Glomerular visceral epithelial cell (primary cell): Measurements from ENCODE around the gene PTH2R.
"Not testable (repeated sequence)": the region's sequence is repeated elsewhere in the genome, so short reads cannot be mapped to it uniquely, and the experiment has no call there.

Source experiments
- DNase-seq: peaks from one replicate; pipeline ENCODE4 v3.0.0-alpha.2; 2016; ENCODE audit errors: extremely low spot score

Gene PTH2R, protein sequence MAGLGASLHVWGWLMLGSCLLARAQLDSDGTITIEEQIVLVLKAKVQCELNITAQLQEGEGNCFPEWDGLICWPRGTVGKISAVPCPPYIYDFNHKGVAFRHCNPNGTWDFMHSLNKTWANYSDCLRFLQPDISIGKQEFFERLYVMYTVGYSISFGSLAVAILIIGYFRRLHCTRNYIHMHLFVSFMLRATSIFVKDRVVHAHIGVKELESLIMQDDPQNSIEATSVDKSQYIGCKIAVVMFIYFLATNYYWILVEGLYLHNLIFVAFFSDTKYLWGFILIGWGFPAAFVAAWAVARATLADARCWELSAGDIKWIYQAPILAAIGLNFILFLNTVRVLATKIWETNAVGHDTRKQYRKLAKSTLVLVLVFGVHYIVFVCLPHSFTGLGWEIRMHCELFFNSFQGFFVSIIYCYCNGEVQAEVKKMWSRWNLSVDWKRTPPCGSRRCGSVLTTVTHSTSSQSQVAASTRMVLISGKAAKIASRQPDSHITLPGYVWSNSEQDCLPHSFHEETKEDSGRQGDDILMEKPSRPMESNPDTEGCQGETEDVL

GRCh38 chr2:208406474-208407451 is at the start of gene PTH2R:
Gene PTH2R, plus strand, starts transcription at chr2:208406792. Its CDS starts 252 bp downstream, at chr2:208407044.
- DNase-seq = peak; percentile 6

GRCh38 chr2:208356846-208357574 is 49.6 kb upstream of the PTH2R start:
- DNase-seq = no peak

GRCh38 chr2:208358758-208359631 is 47.6 kb upstream of the PTH2R start:
- DNase-seq = no peak

DNA sequence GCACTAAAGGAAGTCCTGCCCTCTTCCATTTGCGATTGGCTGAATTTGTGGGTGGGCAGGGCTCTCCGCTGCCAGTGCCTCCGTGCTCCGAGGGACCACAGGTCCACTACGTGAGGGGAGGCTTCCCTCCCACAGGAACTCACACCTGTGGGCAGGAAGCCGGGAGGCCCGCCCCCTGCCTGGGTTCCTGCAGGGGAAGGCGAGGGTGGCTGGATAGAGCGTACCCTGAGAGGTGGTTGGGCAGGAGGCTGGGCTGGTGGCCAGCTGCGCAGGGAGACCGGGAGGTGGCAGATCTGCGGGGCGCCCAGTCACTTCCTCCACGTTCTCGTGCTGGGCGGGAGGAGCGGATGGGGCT is 47.0 kb upstream of the PTH2R start:
- DNase-seq = no peak

DNA sequence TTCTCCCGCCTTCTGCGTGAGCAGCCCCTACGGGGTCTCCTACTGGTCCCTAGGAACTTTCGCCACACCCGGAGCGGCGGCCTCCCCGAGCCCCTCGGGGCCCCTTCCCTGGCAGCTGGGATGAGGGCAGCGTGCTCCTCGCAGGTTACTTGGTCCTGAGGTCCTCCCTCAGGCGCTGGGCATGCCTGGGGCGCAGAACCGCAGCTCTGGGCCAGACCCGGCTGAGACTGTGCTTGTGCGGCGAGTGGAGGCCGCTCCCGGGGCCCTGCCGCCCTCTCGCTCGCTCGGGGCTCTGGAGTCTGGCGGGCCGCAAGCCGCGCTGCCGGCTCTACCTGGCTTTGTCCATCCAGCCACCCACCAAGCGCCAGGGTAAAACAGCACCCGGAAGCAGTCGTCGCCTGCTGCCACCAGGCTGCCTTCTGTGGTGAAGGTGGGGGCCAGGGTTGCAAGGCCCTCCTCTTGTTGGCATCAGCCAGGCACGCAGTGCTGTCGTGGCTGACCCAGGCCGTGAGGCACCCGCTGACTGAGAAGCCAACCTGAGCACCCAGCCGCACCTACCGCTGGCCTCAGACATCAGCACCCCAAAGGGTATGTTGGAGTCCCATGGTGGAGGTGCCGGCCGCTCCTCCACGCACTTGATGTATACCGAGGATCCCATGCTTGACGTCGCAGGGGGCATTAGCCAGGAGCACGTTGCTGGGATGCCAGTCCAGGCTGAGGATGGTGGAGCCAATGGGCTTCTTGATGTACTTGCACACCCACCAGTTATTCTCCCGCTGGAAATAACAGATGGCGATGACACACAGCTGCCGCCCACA is 46.1 kb upstream of the PTH2R start:
- DNase-seq = no peak

GRCh38 chr2:208361077-208361441 is 45.5 kb upstream of the PTH2R start:
- no peak for DNase-seq

DNA sequence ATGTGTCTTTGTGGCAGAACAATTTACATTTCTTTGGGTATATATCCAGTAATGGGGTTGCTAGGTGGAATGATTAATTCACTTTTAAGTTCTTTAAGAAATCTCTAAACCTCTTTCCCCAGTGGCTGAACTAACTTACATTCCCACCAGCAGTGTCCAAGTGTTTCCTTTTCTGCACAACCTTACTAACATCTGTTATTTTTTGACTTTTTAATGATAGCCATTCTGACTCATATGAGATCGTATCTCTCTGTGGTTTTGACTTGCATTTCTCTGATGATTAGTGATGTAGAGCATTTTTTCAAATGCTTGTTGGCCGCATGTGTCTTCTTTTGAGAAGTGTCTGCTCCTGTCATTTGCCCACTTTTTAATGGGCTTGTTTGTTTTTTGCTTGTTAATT is 43.1 kb upstream of the PTH2R start:
- peak; percentile 66 for DNase-seq

DNA sequence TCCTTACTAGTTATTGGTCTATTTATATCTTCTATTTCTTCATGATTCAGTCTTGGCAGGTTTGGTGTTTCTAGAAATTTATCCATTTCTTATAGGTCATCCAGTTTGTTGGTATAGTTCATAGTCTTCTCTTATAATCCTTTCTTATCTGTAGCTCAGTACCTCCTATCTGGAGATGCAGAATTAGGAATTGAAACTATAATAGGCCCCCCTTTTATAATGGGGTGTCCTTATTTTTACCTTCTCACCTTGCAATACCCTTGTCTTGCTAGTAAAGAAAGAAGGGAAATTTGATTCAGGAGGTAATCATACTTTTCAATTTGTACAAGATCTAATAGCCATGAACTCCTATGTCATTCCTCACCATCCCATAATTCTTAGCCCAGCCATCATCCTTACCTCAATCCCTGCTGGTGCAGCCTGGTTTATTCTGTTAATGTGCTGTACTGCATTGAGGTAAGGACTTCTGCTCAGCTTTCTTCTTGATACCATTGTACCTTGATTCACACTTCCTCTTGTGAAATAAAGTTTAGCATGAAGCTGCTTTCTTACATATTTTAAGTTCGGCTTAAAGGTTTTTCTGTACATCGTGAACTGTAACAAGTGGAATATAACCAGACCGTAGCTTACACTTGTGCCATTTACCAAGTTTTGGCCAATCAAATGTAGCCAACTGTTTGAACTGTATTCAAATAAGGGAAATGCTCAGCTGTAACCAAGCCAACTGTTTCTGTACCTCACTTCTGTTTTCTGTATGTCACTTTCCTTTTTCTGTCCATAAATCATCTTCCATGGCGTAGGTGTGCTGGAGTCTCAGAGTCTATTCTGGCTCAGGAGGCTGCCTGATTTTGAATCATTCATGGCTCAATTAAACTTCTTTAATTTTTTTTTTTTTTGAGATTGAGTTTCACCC is 40.1 kb upstream of the PTH2R start:
- no peak for DNase-seq

DNA sequence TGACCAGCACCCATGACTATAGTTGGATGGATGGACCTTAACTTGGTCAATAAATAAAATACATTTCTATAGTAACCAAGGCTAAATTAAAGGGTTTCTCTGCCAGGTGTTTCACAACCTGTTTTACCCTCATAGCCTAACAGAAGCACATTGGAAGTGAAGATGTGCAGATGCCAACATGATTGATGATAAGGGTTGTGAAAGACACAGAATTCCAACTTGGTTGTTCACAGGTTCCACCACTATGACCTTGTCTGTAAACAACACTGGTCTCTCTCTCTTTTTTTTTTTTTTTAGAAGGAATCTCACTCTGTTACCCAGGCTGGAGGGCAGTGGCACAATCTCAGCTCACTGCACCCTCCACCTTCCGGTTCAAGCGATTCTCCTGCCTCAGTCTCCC is 37.5 kb upstream of the PTH2R start:
- DNase-seq = no peak

- DNase-seq = no peak
Measured at GRCh38 chr2:208370881-208371633, 35.5 kb upstream of the PTH2R start.

DNA sequence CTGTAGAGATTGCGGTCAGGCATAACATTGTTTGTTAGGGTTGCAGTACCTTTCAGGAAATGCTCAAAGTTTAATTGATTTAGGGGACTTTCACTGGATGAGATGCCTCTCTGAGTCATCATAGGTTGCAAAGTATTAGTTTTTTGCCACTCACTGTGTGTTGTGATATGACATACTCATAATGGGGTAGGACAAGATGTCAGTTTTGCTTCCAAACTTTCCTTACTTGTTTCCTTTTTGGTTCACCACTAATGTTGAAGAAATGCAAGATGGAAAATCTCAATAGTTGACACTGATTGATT is 35.0 kb upstream of the PTH2R start:
- DNase-seq = no peak

GRCh38 chr2:208373460-208374089 is 33.0 kb upstream of the PTH2R start:
- peak; percentile 58 for DNase-seq

DNA sequence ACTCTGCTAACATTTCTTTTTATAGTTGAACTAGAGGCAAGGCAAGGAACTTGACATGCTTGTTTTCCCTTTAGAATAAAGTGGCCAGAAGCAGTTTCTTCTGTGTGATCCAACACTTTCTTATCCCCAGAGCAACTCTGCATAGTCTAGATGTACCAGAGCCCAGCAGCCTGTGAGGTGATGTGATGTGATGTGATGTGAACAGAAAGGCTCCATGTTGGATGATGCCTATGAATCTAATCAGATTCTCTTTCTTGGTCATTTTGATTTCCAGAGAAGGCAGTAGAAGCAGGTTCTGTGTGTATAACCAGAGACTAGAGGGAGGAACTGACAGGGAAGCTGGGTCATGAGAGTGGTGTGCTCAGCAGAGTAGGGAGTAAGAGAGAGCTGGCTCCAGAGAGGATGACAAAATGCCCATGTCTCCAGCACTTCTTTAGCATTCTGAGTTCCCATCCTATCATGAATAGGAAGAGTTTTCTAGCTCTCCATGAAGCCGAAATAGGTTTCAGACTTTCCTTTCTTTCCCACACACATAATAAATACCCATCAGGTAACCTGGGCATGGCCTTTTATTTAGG is 31.0 kb upstream of the PTH2R start:
- DNase-seq = no peak

DNA sequence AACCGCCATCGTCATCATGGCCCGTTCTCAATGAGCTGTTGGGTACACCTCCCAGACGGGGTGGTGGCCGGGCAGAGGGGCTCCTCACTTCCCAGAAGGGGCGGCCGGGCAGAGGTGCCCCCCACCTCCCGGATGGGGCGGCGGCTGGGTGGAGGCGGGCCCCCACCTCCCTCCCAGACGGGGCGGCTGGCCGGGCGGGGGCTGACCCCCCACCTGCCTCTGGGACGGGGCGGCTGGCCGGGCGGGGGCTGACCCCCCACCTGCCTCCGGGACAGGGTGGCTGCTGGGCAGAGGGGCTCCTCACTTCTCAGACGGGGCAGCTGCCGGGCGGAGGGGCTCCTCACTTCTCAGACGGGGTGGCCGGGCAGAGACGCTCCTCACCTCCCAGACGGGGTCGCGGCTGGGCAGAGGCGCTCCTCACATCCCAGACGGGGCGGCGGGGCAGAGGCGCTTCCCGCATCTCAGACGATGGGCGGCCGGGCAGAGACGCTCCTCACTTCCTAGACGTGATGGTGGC is 29.2 kb upstream of the PTH2R start:
- not testable (repeated sequence) for DNase-seq

GRCh38 chr2:208379192-208379591 is 27.4 kb upstream of the PTH2R start:
- DNase-seq = no peak

DNA sequence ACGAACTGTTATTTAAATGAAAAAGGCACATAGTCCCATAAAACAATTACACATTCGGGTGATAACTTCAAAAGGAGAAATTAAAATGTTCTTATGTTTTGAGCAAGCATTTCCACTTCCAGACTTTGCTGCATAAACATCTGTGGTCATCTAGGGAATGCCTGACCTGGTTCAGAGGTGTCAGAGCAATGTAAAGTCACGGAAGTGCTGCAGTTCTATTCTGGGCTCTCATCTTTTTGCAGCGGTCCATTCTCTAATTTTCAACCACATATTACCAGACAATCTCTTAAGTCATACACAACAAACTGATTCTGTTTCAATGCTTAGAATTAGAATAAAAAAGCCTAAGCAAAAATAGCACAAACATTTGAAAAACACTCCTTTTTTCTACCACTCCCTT is 22.0 kb upstream of the PTH2R start:
- no peak for DNase-seq

DNA sequence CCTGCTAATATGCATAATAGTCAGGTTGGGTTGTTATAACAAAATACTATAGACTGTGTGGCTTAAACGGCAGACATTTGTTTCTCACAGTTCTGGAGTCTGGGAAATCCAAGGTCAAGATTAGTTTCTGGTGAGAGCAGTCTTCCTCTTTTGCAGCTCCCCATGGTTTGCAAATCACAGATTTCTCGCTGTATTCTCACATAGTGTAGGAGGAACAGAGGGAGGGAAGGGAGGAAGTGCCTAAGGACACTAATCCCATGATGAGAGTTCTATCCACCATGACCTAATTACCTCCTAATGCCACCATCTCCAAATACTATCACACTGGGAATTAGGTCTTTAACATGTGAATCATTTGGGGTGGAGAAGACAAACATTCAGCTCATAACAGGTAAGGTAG is 20.1 kb upstream of the PTH2R start:
- DNase-seq = no peak
